CMK (cell line): ENCODE measurements around the gene FOXN3.
"Not testable (repeated sequence)": the region's sequence is repeated elsewhere in the genome, so short reads cannot be mapped to it uniquely, and the experiment has no call there.

Experiments used
- DNase-seq: peaks from one replicate; pipeline ENCODE4 v3.0.0-alpha.2; 2010; ENCODE audit warnings: low read depth

The FOXN3 gene

DNA sequence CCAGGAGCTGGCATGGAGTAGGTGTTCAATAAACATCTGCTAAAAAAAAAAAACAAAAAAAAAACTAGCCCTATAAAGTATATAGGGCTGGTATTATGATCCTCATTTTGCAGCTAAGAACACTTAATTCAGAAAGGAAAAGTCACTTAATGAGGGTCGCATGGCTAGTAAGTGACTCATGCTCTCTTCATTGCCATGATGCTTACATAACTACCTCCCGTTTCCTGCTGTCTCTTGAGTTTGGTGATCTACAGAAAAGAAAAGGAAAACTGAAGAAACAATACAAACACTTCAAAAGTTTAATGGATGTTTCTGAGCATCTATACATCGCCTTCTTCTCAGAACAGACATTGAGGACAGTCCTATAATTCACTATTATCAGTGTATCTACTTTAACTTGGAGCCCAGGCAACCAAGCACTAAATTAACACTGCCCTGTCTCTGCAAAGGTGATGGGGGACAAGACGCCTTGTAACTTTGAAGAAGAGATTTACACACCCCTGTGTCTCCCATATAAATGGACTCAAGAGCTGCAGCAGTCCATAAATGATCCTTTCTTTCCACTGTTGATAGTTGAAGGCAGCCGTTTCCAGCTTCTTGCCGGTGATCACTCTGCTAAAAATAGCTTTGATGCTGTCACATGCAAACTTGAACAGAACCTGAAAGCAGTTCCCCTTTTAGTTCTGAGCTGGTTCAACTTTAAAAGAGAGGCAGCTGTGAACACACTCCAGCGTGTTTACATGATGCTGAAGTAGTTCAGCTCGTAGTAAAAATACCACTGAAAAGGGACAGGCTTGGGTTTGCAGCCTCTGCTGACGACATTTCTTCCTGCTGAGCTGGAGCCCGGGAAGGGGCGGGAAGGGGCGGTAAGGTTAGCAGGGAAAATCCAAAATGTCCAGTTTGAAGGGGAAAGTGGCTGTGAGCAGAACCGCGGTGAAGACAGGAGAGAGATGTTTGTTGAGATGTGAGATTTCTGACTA lies 113.3 kb downstream of the FOXN3 start:
- DNase-seq = no peak

DNA sequence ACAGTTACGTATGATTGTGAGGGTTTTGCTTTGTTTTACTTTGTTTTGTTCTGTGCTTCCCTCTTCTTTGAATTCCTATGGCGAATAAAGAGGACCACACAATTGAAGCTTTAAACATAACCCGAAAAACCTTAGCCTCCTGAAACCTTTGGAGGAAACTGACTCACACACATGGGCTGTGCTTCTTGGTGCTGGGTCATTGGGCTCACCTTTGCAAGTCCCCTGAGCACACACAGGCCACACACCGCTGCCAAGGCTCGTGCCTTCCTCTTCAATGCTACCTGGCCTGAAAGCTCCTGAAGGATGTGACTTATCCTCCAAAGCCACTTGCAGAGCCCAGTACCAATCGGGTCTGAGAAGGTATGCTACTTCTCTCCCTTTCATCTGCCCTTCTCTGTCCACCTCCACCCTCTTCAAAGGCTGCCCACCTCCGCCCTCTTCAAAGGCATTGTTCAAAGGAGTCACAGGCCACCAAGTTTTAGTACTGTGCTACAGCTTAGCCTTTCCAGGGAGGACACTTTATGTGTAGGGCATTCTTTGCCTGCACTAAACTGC lies 114.6 kb downstream of the FOXN3 start:
- DNase-seq = no peak

DNA sequence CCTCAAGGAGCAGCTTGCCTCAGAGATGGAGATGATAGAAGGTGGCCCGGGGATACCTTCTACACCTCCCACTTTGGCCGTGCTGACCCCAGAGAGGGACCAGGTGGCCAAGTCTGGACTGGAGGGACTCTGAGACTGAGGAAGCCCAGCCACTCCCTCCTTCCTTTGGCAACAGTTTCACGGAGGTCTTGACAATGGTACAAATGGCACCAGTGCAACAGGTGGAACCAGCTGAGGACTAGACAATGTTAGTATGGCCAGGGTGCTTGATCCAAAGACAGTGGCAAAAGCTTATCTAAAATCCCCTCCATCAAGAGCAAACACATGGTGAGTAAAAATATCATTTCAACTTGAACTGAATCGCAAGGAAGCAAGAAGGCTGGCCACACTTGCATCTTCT lies 117.4 kb downstream of the FOXN3 start:
- DNase-seq = no peak

DNA sequence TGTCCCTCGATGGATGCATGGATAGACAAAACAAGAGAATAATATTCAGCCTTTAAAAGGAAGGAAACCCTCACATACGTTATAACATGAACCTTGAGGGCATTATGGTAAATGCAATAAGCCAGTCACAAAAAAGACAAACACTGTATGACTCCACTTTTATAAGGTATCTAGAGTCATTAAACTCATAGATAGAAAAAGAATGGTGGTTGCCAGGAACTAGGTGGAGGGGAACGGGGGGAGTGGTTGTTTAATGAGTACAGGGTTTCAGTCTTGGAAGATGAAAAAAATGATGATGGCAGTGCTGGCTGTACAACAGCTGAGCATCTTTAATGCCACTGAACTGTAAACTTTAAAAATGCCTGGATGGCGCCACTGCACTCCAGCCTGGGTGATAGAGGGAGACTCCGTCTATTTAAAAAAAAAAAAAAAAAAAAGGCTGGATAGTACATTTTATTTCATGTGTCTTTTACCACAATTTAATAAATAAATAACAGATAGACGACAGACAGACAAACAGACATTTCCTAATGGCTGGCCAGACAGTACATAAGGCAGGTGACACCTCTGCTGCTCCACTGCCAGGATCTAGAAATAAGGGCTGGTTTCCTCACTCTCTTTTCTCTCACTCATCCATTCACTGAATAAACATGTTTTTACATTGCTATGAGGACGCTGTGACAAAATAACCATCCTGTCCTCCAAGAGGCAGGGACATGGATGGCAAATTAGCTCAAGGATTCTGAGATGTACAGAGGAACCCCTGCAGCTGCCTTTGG lies 118.8 kb downstream of the FOXN3 start:
- no peak for DNase-seq

DNA sequence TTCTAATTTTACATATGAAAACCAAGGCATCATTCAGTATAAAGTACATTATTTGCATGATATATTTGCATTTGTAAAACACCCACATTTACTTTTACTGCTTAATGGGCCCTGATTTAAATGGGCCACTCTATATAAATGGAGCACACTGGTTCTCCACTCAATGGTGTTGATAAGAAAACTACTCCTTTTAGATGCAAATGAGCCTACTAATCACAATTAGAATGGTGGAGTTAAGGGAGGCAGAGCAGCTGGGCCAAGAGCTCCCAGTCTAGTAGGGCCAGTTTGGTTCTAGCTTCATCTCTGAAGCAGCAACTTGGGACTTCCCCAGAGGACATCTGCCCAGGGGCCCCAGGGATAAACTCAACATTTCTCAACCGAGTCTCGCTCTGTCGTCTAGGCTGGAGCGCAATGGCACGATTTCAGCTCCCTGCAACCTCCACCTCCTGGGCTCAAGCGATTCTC lies 120.7 kb downstream of the FOXN3 start:
- DNase-seq = no peak

DNA sequence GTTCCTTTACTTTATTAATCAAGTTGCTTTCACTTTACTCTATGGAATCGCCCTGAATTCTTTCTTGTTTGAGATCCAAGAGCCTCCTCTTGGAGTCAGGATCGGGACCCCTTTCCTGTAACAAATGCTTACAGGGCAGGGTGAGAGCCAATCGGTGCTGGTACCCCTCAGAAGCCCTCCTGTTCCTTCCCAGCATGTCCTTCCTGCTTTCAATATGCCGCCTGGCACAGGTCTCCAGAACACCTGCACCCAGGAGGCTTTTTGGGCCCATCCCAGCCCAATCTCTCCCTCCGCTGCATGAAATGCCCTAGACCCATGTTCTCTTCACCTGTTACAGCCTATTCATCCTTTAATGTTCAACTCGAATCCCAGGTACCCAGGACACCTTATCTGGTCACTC lies 122.2 kb downstream of the FOXN3 start:
- DNase-seq = no peak

DNA sequence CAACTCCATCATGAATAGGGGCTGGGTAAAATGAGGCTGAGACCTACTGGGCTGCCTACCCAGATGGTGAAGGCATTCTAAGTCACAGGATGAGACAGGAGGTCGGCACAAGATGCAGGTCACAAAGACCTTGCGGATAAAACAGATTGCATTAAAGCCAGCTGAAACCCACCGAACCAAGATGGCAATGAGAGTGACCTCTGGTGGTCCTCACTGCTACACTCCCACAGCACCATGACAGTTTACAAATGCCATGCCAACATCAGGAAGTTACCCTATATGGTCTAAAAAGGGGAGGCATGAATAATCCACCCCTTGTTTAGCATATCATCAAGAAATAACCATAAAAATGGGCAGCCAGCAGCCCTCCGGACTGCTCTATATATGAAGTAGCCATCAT lies 122.6 kb downstream of the FOXN3 start:
- DNase-seq = not testable (repeated sequence)

DNA sequence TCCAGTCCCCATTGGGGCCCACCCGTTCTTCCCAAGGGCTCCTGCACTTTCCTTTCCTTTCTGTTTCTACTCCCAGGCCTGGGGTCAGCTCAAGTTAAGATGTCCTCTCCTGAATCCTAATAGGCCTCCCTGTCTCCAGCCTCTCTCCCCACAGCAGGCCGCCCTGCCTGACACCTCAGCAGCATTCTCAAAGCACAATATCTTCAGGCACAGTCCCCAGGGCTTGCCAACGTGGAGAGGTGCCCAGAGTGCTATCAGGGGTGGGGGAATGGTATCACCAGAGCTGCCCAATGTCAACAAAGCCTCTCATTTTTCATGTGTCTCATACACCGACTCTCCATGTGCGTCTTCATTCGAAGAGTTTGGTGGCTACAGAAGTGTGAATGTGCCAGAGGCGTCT lies 123.0 kb downstream of the FOXN3 start:
- no peak for DNase-seq

DNA sequence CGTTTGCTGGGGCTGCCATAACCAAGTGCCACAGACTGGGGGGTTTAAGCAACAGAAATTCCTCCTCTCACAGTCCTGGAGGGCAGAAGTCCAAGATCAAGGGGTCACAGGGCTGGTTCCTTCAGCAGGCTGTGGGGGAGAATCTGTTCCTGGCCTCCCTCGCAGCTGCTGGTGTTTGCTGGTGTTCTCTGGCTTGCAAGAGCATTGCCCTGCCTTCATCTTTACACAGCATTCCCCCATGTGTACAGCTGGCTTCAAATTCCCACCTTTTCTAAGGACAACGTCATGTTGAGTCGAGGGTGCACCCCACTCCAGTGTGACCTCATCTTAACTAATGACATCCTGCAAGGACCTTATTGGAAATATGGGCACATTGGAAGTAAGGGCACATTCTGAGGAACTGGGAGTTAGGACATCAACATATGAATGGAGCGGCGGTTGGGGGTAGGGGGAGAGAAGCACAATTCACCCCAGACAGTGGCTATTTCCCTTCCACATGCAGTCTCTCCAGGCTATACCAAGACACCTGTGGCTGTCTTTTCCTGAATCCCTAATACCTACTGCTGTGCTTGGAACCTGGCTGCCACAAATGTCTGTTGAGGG lies 123.6 kb downstream of the FOXN3 start:
- no peak for DNase-seq

DNA sequence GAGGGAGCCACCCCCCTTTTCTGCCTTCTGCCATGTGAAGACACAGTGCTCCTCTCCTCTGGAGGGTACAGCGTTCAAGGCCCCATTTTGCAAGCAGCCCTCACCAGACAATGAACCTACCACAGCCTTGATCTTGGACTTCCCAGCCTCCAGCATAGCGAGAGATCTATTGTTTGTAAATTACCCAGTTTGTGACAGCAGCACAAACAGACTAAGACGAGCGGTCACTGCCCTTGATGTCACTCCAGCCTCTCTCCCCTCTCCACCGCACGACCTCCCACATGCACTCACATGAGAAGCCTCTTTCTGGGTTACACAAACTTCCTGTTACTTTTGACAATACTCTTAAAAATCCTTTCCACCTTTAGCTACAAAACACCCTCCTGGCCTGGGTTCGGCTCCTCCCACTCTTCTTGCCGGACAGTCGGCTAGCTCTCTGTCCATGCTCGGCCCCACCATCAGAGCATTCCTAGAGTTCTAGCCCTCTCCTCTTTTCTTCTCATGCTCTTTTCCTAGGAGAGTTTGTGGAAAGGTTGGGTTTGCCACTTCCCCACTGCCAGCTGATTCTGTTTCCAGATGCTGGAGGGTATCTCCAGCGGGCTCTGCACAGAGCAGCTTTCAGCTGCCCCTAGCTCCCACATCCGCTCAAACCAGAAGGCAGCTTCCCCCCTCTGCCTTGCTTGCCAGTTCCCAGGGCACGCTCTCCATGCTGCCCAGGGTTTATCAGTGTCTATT lies 124.3 kb downstream of the FOXN3 start:
- DNase-seq = no peak

DNA sequence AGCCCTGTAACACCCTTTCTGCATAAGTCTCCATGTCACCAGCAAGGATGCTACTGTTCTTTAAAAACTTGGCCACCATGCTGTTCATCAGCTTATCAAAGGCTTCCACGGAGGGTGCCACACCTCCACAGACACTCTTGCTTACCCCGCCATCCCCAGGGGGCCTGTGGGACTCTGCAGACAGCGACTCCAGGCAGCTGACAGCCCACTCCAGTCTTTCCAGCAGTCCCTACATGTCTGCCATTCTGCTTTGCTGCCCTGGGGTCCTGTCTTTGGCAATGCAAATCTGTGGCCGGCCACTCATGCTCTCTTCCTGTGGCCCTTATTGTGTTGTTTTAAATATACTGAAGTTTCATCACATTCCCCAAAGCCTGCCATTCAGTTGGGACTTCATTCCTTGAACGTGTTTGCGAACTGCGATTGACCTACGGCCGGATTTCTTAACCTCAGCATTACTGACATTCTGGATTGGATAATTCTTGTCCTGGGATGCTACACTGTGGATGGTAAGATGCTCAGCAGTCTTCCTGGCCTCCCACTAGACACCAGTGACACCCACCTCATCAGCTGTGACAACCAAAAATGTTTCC lies 125.6 kb downstream of the FOXN3 start:
- no peak for DNase-seq

DNA sequence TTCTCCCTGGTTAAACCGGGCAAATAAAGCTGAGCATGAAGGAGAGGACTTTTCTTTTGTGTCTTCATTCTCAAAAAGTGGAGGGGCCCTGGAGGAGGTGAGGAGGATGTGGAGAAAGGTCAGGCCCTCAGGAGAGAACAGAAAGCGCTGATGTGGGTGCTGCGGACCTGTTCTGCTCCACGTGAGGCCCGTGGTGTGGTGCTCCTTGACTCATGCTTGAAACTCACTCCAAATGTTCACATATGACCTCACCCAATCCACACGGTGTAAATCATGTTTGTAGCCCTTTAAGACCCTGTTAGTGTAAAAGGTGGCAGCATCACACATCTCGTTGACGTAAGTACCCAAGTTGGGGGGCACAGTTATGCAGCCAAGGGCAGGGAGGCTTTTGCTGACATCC lies 126.2 kb downstream of the FOXN3 start:
- DNase-seq = no peak

DNA sequence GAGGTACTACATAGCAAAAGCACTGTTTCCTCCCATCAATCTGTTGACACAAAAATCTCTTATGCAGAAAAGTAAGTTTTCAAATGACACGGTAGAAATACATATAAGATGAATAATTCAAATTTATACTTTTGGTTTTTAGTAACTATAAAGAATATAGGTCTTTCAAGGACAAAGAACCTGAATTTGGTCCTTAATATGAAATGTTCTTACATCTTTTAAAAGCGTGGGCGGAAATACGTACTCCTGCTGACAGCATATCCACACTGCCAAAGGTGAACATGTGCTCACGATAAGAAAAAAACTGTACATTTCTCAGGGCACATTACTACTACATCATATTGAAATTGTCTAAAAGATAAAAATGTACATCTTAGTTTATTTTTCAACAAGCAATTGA lies 127.6 kb downstream of the FOXN3 start:
- no peak for DNase-seq

DNA sequence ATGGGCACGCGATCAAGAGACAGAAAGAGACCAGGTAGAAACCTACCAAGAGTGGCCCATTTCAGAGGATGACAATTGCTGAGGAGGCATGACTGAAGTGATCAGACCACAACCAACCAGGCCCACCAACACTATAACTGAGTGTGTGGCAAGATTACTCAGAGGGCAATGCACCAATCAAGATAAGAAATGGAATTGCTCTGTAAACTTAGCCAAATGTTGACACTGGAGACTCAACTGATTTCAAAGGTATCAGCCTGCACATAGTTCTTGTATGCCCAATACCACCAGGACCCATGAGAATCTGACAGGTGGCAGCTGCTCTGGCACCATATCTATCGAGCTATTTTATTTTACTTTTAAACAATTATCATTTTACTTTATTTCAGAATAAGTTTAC lies 128.9 kb downstream of the FOXN3 start:
- no peak for DNase-seq

DNA sequence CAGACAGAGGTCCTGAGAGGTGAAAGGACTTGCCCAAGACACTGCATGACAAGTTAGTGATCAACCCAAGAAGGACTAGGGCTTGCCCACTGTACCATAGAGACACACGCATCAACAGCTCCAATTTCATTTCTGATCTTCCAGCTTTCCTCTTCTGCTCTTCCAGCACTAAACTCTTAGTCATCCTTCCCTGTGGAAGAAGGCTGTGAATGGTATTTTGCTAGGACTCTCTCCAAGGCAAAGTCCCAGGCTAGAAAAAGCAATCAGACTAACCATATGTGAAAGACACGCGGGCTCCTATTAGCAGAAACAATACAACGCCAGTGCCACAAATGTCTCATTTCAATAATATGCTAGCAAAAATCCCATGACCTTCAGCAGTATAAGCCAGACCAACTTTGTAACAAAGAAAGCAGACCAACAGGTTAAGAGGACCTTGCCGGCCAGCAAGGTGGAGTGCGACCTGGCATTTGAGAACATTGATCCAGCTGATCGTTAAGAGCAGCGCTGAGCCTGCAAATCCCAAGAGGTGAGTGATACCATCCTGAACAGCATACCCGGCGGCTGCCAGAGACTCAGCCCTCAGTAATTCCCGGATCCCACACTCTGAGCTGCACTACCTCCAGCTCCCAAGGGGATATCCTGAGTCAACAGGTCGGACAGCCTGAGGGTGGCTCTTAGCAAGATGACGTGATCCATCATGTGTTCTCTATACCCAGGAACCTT lies 132.5 kb downstream of the FOXN3 start:
- no peak for DNase-seq

DNA sequence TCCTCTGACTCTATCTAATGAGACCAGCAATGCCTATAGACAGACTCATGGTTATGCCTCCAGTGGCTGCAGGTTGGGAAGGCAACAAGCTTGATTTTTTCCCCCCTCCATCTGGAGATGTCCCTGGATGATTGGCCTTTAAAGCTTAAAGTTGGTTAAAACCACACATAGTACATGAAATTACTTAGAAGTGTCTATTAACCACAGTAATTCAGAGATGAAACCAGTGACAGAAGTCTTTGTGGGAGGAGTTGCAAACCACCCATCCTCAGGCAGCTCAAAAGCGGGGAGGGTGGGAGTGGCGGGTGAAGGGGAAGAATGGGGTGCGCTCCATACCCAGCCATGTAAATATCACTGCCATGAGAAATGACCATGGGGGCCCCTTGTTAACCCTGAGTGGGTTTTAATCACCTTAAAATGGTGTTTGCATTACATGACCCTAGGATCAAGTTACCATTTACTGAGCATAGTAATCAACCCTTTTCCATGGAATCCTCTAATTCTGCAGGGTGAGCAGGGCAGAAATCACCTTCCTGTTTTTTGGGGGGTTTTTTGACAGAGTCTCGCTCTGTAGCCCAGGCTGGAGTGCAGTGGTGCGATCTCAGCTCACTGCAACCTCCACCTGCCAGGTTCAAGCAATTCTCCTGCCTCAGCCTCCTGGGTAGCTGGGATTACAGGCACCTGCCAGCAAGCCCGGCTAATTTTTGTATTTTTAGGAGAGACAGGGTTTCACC lies 133.5 kb downstream of the FOXN3 start:
- DNase-seq = no peak

DNA sequence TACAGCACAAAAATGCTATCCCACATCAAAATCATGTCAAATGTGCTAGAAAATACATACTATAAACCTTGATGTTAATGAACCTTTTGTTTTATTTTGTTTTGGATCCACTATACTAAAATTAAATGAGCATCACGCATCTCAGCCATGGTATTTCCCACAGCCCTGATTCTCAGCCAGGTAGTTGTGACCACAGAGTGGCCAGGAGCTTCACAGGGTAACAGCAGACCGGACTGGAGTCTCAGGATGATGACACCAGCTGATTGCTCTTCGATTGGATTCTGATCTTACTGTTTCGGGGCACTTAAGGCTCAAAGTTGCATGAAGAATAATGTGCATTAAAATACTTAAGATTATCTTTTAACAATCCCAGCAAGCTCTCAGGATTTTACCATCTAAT lies 134.8 kb downstream of the FOXN3 start:
- DNase-seq = no peak

DNA sequence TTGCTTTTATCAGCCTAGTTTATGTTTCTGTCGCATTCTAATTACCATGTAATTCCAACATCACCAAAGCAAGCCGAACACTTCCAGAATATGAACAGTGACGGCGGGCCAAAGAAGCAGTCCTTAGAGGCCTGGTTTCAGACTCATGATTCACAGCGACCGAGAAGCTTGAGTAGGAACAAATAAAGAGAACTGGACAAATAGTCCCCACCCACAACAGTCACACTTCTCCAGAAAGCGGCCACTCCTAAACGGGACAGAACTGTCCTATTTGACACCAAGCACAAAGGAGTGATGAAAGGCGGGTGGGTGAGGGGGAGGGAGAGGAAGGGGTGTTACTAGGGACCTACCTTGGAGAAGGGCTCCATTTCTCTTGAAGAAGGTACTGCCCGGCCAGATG lies 136.4 kb downstream of the FOXN3 start:
- DNase-seq = no peak

DNA sequence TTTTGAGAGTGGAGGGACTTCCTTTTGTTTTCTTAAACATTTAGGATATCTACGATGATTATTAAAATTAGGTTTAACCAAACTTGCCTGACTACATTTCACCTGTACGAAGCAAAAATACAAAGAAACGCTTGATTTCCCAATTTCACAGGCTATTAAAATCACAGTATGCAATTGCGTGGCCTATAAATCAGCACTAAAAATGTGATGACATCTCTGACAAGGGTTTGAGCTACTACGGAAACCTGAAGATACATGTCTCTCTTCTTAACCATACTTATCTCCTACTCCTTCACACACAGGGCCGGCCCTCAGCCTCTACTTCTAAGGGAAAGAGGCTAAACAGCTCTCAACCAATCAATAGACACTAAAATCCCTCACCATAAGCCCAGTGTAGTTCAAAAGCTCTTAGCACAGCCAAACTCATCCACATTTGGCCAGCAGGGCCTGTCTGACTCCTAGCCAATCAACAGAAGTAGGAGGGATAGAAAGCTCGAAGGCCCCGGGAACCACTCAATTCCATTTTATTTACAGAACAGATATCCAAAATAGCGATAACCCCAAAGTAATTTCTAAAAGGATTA lies 137.3 kb downstream of the FOXN3 start:
- DNase-seq = no peak

DNA sequence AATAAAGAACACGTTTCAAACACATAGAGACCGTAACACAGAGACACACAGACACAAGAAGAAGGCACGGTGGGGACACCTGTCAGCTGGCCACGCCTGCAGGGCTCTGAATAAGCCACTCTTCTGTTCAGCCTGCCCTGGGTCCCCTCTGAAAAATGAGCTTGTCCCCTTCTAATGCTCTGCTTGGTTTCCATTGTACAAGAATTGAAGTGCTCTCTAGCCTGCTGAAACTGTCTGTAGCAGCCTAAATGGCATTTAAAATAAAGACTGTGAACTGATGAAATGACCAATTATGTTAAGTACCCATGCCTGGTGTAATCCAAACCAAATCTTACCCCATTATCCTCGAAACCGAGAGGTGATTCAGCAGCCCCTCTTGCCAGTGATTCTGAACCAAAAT lies 139.8 kb downstream of the FOXN3 start:
- DNase-seq = no peak
